Glutamatergic neuron (in vitro differentiated cells): ENCODE data around the gene HESX1. TPM values are rescaled to one million over a fixed set of nuclear protein-coding genes. Genes with fewer than 3 reads are reported as not detected.

Experiments
- DNase-seq: peaks from one replicate; pipeline ENCODE4 v3.0.0; 2022
- H3K27ac Mint-ChIP-seq: one replicate; pipeline ENCODE4 v1.8.0; 2020; ENCODE audit warnings: mild to moderate bottlenecking, mixed read lengths, inconsistent platforms; ENCODE audit not compliant: unreplicated experiment
- H3K27me3 Mint-ChIP-seq: one replicate; pipeline ENCODE4 v1.8.0; 2020; ENCODE audit warnings: mild to moderate bottlenecking, moderate library complexity, mixed read lengths, inconsistent platforms; ENCODE audit not compliant: unreplicated experiment
- H3K36me3 Mint-ChIP-seq: one replicate; pipeline ENCODE4 v1.8.0; 2020; ENCODE audit warnings: mild to moderate bottlenecking, mixed read lengths, inconsistent platforms; ENCODE audit not compliant: unreplicated experiment
- H3K4me1 Mint-ChIP-seq: one replicate; pipeline ENCODE4 v1.8.0; 2020; ENCODE audit warnings: mild to moderate bottlenecking, low read depth, mixed read lengths, inconsistent platforms; ENCODE audit not compliant: unreplicated experiment
- H3K4me3 Mint-ChIP-seq: one replicate; pipeline ENCODE4 v1.8.0; 2020; ENCODE audit warnings: mild to moderate bottlenecking, mixed read lengths, inconsistent platforms; ENCODE audit not compliant: unreplicated experiment
- H3K9me3 Mint-ChIP-seq: one replicate; pipeline ENCODE4 v1.8.0; 2020; ENCODE audit warnings: mild to moderate bottlenecking, moderate library complexity, mixed read lengths, inconsistent platforms; ENCODE audit not compliant: unreplicated experiment
- total RNA-seq: library from RNA; stranded (reverse); fragmentation: NEBNext Ultra II Directional; extraction: Animal tissue kit (Norgen Biotek cat#: 25700); gene quantifications from one replicate; pipeline ENCODE4 v1.2.1, GENCODE V29; 2021; ENCODE audit not compliant: unreplicated experiment
- TF ChIP-seq, protein P1 (sequence below): fragments of 200-600 bp; sonication (generic); IDR thresholded peaks from one replicate; pipeline ENCODE4 v1.5.0; 2021; ENCODE audit not compliant: partially characterized antibody, unreplicated experiment

HESX1 gene
- total RNA-seq, 1 donor from 2014 or later = not detected

DNA sequence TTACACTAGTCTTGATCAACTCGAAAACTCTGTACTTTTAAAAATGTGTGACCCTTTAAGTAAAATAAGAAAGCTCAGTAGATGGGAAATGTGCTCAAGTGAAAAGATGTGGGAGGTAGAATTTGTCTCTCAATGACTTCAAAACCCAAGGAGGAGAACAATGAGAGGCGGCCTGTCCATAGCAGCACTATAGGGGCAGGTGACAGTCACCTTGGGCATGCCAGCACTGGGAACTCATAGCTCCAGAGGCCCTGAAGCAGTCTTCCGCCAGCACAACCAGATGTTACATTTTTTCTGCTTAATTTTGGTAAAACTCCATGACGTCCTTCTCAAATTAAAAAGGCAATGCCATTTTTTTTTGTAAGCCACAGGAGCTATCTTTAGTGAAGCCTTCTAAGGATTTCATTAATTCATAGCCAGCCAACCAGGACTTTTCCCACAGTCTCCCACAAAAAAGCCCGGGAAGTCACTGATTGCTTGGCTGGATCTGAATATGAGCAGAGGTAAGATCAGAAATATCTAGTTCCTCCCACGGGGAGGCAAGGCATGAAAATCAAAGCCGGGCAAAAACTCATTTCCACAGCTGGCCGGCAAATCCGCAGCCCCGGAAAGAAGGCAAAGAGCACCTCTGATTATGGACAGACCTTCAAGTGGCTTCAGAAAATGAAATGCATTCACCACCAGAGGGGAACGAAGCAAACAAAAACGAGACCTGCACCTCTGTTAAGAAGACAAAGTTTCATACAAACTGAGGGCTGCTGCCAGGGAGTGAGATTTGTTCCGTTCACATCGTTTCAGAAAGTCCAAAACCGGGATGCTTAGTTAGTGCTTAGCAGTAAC lies 45.1 kb downstream of the HESX1 start:
- DNase-seq = no peak
- TF ChIP-seq, protein P1, sequence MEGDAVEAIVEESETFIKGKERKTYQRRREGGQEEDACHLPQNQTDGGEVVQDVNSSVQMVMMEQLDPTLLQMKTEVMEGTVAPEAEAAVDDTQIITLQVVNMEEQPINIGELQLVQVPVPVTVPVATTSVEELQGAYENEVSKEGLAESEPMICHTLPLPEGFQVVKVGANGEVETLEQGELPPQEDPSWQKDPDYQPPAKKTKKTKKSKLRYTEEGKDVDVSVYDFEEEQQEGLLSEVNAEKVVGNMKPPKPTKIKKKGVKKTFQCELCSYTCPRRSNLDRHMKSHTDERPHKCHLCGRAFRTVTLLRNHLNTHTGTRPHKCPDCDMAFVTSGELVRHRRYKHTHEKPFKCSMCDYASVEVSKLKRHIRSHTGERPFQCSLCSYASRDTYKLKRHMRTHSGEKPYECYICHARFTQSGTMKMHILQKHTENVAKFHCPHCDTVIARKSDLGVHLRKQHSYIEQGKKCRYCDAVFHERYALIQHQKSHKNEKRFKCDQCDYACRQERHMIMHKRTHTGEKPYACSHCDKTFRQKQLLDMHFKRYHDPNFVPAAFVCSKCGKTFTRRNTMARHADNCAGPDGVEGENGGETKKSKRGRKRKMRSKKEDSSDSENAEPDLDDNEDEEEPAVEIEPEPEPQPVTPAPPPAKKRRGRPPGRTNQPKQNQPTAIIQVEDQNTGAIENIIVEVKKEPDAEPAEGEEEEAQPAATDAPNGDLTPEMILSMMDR = no peak
- Mint-ChIP-seq H3K4me3 (no peak overlapping the region), H3K4me1 (peaks cover 22% of the 10 kb centered on the region), H3K36me3 (no peaks in the 10 kb centered on the region), H3K27ac (no peak overlapping the region), H3K9me3 (peaks cover 3% of the 10 kb centered on the region), H3K27me3 (no peaks in the 10 kb centered on the region)

GRCh38 chr3:57152151-57153143 lies 47.3 kb downstream of the HESX1 start:
- H3K4me1 Mint-ChIP-seq = peaks cover 19% of the 10 kb centered on the region
- H3K9me3 Mint-ChIP-seq = peaks cover 3% of the 10 kb centered on the region
- no peaks in the 10 kb centered on the region for H3K27me3 Mint-ChIP-seq
- no peak overlapping the region for H3K27ac Mint-ChIP-seq
- no peaks in the 10 kb centered on the region for H3K36me3 Mint-ChIP-seq
- TF ChIP-seq, protein P1 = no peak
- peak overlapping the region; percentile 18 for H3K4me3 Mint-ChIP-seq
- peak; percentile 47 for DNase-seq

DNA sequence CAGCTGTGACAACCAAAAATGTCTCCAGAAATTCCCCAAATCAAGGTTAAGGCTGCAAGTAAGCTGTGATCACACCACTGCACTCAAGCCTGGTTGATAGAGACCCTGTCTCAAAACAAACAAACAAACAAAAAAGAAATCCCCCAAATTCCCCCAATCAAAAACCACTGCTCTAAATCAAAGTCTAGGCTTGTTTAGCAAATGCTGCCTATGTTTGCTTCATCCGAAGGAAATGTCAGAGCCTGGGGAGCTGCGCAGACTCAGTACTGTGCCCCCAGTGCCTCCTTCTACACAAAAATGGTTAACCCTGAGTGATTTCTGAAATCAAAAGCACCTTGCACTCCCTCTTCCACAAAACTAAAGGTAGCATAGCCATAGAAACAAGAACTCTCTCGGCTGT lies 48.0 kb downstream of the HESX1 start:
- DNase-seq = no peak
- Mint-ChIP-seq H3K9me3 (peaks cover 2% of the 10 kb centered on the region), H3K4me1 (peaks cover 17% of the 10 kb centered on the region), H3K27me3 (no peaks in the 10 kb centered on the region), H3K36me3 (no peaks in the 10 kb centered on the region), H3K27ac (no peak overlapping the region), H3K4me3 (no peak overlapping the region)
- TF ChIP-seq, protein P1 = no peak

DNA sequence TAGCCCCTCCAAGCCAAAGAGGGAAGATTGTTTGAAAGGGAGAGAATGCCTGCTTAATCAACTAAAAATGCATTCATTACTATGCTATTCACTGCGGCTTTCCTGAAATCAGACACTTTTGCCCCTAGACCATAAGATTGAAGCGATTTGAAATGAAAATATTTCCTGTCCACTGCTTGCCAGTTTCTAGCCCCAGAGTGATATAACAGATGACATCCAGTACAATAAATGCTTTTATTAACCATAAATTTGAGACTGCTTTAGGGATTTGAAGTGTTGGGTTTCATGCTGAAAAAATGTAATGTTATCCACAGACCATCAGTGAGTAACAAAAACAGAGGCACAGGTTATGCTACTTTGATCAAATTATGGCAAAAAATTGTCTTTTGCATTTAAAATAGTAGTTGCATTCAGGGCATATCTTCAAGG lies 48.7 kb downstream of the HESX1 start:
- Mint-ChIP-seq H3K27ac (no peak overlapping the region), H3K27me3 (no peaks in the 10 kb centered on the region), H3K36me3 (no peaks in the 10 kb centered on the region), H3K4me1 (peaks cover 17% of the 10 kb centered on the region), H3K9me3 (no peaks in the 10 kb centered on the region), H3K4me3 (no peak overlapping the region)
- TF ChIP-seq, protein P1 = no peak
- no peak for DNase-seq
